Adrenal gland (tissue), 12 donors: ENCODE results near the gene SLC66A1. TPM values are rescaled to one million over a fixed set of nuclear protein-coding genes. Genes with fewer than 3 reads are reported as not detected.

Experiments
- DNase-seq, 7 donors: peaks; one replicate each; pipeline ENCODE4 v3.0.0-alpha.2; 2019 to 2020
- H3K27ac ChIP-seq, 5 donors: fragments of 200-600 bp; sonication (generic) in 4 of 5; 1 replicate in 3 of 5; 2 replicates in 2 of 5; pipeline versions ENCODE4 v1.5.1 to v1.8.0; 2016 to 2020; ENCODE audit warnings: mild to moderate bottlenecking in 1 of 5
- H3K27me3 ChIP-seq: fragments of 200-600 bp; 2 replicates; pipeline ENCODE4 v1.8.0; 2021
- H3K36me3 ChIP-seq, 2 donors: fragments of 200-600 bp; replicated peaks in 1 of 2; 1 replicate in 1 of 2; 2 replicates in 1 of 2; pipeline versions ENCODE4 v1.5.1 to v1.8.0; 2018 to 2022
- H3K4me1 ChIP-seq, 2 donors: fragments of 200-600 bp; replicated peaks in 1 of 2; 1 replicate in 1 of 2; 2 replicates in 1 of 2; pipeline versions ENCODE4 v1.5.1 to v1.8.0; 2018 to 2021
- H3K4me3 ChIP-seq, 4 donors: fragments of 200-600 bp; sonication (generic) in 3 of 4; one replicate each; pipeline ENCODE4 v1.5.1; 2016 to 2018
- H3K9me3 ChIP-seq, 3 donors: fragments of 200-600 bp; sonication (generic) in 1 of 3; replicated peaks in 1 of 3; 1 replicate in 2 of 3; 2 replicates in 1 of 3; pipeline versions ENCODE4 v1.5.1 to v1.8.0; 2016 to 2021
- POLR2A ChIP-seq, 2 donors: fragments of 450-650 bp; IDR thresholded peaks; one replicate each; pipeline ENCODE4 v1.6.1; 2017; ENCODE audit warnings: antibody characterized with exemption in 2 of 2, mild to moderate bottlenecking in 2 of 2, moderate library complexity in 1 of 2
- WGBS, 4 donors: extraction: QIAGEN DNeasy Blood & Tissue Kit in 2 of 4; methylation state at CpG; one replicate each; pipeline versions ENCODE4 v1.1.5 to v1.1.7; 2013 to 2017; 5-methylcytosine and 5-hydroxymethylcytosine counted together
- intact Hi-C, 2 donors: fragments of 100-400 bp; cut with DNase I; formaldehyde crosslinking; loops; one replicate each; pipeline versions ENCODE4 v1.14.1 to v1.15.0; 2022 to 2023
- polyA plus RNA-seq, 3 donors: library from polyadenylated mRNA; stranded (reverse); fragments of 200-250 nt in 2 of 3; fragments of 350-450 nt in 1 of 3; fragmentation: Illumina TruSeq in 1 of 3; extraction: RNeasy Lipid Tissue Mini Kit (QIAGEN cat#74804) in 1 of 3; gene quantifications; one replicate each; pipeline ENCODE4 v1.2.3, GENCODE V29; 2013 to 2014
- total RNA-seq, 9 donors: library from RNA; depleted of rRNA in 4 of 9; stranded (reverse); fragments of >200 nt in 4 of 9; fragments of 120-200 nt in 1 of 9; fragmentation: NEBNext Ultra II Directional in 1 of 9; extraction: Animal tissue kit (Norgen Biotek cat#: 25700) in 1 of 9; gene quantifications; one replicate each; pipeline versions ENCODE4 v1.1.0 to v1.2.4, GENCODE V29; 2013 to 2023
- TF ChIP-seq, protein P1 (sequence below), 6 experiments: fragments of 450-650 bp in 4 of 6; fragments of 200-600 bp in 2 of 6; sonication (generic) in 1 of 6; IDR thresholded peaks; 1 replicate in 5 of 6; 2 replicates in 1 of 6; pipeline versions ENCODE4 v1.5.1 to v1.8.0; 2016 to 2021; ENCODE audit warnings: antibody characterized with exemption in 6 of 6, mild to moderate bottlenecking in 2 of 6, moderate library complexity in 1 of 6
- donor health status: healthy with polysubstance abuse.
- donor health status: Bipolar disorder and iron deficiency.
- donor health status: DM: yes; HTN: yes; CAD: no.
- donor health status: DM: no; HTN: no; CAD: no.
- donor health status: DM: no; HTN: no; CAD: no.
- donor health status: DM: yes; HTN: yes; CAD: no.

The SLC66A1 gene
- total and polyA plus RNA-seq, 12 donors, result 19.1 to 82.9 (median 36.5) TPM

DNA sequence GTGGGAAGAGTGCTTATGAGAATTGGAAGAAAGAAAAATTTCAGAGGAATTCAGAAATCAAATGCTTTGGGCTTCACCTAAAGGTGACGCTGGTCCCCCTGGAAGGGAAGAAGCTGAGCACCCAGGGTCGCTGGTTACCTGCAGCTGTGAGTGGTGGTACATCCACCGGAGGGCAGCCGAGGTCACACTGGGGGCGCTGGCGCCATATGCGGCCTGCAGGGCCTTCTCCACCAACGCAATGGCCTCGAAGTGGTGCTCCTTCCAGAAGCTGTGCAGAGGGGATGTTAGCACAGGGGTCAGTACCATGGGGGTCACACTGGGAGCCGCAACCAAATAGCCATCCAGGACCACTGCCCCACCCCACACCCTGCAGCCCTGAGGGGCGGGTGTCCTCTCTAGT, 6.2 kb upstream of the SLC66A1 start:
- Histone ChIP-seq H3K36me3 (peaks cover 0 to 57% of the 10 kb centered on the region in 2 donors), H3K4me1 (peaks cover 4 to 10% of the 10 kb centered on the region in 2 donors), H3K9me3 (no peaks in the 10 kb centered on the region), H3K27ac (no peak overlapping the region), H3K4me3 (no peak overlapping the region), H3K27me3 (no peaks in the 10 kb centered on the region)
- no peak for DNase-seq
- WGBS, 4 donors, result 87 to 93% (median 93%) methylated on average over 3 to 11 of the region's 11 CpGs
- TF ChIP-seq POLR2A (IDR thresholded peaks at IDR 0.05), result no peak
- TF ChIP-seq, protein P1, sequence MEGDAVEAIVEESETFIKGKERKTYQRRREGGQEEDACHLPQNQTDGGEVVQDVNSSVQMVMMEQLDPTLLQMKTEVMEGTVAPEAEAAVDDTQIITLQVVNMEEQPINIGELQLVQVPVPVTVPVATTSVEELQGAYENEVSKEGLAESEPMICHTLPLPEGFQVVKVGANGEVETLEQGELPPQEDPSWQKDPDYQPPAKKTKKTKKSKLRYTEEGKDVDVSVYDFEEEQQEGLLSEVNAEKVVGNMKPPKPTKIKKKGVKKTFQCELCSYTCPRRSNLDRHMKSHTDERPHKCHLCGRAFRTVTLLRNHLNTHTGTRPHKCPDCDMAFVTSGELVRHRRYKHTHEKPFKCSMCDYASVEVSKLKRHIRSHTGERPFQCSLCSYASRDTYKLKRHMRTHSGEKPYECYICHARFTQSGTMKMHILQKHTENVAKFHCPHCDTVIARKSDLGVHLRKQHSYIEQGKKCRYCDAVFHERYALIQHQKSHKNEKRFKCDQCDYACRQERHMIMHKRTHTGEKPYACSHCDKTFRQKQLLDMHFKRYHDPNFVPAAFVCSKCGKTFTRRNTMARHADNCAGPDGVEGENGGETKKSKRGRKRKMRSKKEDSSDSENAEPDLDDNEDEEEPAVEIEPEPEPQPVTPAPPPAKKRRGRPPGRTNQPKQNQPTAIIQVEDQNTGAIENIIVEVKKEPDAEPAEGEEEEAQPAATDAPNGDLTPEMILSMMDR (IDR thresholded peaks at IDR 0.05), result no peak
- intact Hi-C loops, result loop anchor here in 1 of 2 donors (5.0 kb wide), 1 partner anchor 49 kb away; no protein-coding TSS in a partner anchor

DNA sequence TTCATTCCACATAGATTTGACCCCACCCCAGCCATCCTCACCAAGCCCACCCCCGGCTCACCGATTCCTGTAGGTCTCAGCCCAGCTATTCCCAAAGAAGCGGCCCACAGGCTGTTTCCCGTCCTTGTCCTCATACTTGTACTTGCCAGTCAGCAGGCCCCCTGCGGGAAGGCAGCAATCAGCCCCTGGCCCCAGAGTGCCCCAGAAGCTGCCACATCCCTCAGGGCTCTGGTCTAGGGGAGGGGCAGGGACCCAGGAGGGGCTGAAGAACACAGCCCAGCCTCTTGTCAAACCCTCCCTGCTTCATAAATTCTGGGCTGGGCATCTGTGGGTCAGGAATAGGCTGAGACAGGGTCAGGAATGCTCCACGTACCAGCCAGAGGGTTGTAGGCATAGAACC, 5.2 kb upstream of the SLC66A1 start:
- H3K9me3 ChIP-seq, result no peaks in the 10 kb centered on the region
- TF ChIP-seq POLR2A (IDR thresholded peaks at IDR 0.05), result no peak
- TF ChIP-seq, protein P1 (IDR thresholded peaks at IDR 0.05), result no peak
- no peaks in the 10 kb centered on the region for H3K27me3 ChIP-seq
- H3K36me3 ChIP-seq, result peaks cover 0 to 57% of the 10 kb centered on the region in 2 donors
- H3K4me3 ChIP-seq, result no peak overlapping the region
- peaks cover 9 to 15% of the 10 kb centered on the region in 2 donors for H3K4me1 ChIP-seq
- WGBS, 4 donors, result 78 to 94% (median 93%) methylated on average over 3 to 6 of the region's 6 CpGs
- DNase-seq, result no peak
- no peak overlapping the region for H3K27ac ChIP-seq
- intact Hi-C loops, result loop anchor here in 1 of 2 donors (5.0 kb wide), 1 partner anchor 50 kb away; no protein-coding TSS in a partner anchor

DNA sequence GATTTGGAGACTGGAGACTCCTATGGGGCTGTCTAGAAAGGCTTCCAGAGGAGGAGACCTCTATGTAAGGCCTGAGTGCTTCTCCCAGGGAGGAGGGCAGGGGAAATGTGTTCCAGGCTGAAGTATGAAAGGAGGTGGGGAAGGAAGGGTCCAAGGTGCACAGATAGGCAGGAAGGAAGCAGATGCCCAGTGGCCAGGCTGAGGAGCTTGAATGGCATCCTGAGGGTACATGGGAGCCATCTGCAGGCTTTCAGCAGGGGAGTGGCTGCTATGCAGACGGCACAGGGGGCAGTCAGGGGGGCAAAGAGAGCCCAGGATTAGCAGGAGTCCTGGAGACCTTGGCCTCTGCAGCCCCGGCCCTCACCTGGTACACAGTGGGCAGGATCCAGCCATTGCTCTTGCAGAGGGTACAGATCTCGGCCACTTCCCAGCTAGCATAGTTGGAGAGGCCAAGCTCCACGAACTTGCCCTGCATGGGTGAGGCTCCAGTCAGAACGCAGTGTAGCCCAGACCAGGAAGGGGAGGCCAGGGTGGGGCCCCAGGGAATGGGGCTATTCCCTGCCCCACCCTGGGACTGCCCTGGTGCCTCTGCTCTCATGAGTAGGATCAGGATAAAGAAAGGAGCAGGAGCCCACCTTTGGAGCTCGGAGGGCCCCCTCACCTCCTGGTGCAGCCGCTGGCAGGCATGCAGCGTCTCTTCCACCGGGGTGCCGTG, 4.2 kb upstream of the SLC66A1 start:
- WGBS, 4 donors, result 91 to 97% (median 96%) methylated on average over 5 to 10 of the region's 10 CpGs
- Histone ChIP-seq H3K36me3 (peaks cover 0 to 54% of the 10 kb centered on the region in 2 donors), H3K4me1 (peaks cover 11 to 20% of the 10 kb centered on the region in 2 donors), H3K4me3 (no peak overlapping the region), H3K27me3 (no peaks in the 10 kb centered on the region), H3K27ac (no peak overlapping the region), H3K9me3 (no peaks in the 10 kb centered on the region)
- DNase-seq, result peak in 1 of 7 donors; percentile 14
- TF ChIP-seq, protein P1 (IDR thresholded peaks at IDR 0.05), result no peak
- no peak for TF ChIP-seq POLR2A (IDR thresholded peaks at IDR 0.05)
- intact Hi-C loops, result loop anchor here in 1 of 2 donors (5.0 kb wide), 1 partner anchor 51 kb away; no protein-coding TSS in a partner anchor

DNA sequence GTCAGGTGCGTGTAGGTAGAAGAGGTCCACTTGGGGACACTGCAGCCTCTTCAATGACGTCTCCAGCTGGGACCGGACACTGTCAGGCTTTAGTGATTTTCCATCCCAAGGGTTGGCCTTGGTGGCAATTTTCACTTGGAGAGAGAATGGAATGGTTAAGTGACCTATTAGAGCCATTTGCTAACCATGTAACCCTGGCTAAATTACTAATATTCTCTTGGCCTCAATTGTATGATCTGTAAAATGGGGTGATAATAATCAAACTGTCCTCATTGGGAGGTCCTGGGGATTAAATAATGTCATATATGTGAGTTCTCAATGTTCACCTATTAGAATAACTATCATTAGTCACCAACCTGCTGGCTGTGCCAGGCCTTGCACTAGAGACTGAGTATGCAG, 3.6 kb upstream of the SLC66A1 start:
- WGBS, 4 donors, result 82 to 100% (median 85%) methylated on average over 1 to 3 of the region's 3 CpGs
- intact Hi-C loops, result loop anchor here in 1 of 2 donors (5.0 kb wide), 1 partner anchor 51 kb away; no protein-coding TSS in a partner anchor
- H3K4me1 ChIP-seq, result peaks cover 17 to 25% of the 10 kb centered on the region in 2 donors
- no peak for TF ChIP-seq POLR2A (IDR thresholded peaks at IDR 0.05)
- TF ChIP-seq, protein P1 (IDR thresholded peaks at IDR 0.05), result no peak
- no peaks in the 10 kb centered on the region for H3K9me3 ChIP-seq
- H3K27ac ChIP-seq, result no peak overlapping the region
- no peak overlapping the region for H3K4me3 ChIP-seq
- H3K36me3 ChIP-seq, result peaks cover 0 to 48% of the 10 kb centered on the region in 2 donors
- no peaks in the 10 kb centered on the region for H3K27me3 ChIP-seq
- DNase-seq, result no peak
